ENCODE measurements around the gene PCSK2.

PCSK2 gene

GRCh38 chr20:17469246-17470030 lies 242.6 kb downstream of the PCSK2 start:
- DNase-seq (ENCODE audit: insufficient read length, low spot score) (no peak), FAIRE-seq (no peak)

DNA sequence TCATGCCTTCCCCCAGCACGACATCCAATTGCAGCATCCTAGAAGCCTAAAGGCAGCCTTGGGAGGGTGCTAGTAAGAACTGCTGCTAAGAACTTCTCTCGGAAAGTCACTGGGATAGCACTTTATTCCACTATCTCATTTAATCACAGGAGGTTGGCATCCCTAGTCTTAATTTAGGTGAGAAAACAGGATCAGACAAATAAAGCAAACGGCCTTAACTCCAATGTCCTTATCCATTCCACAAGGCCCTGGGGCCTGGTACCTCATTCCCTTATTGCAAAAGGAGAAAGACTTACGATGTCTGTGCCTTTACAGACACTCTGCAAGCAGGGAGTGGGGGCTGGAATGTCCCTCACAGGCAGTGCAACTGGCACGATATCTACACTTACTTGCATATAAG lies 243.7 kb downstream of the PCSK2 start:
- FAIRE-seq (no peak), DNase-seq (ENCODE audit: insufficient read length, low spot score) (no peak)

DNA sequence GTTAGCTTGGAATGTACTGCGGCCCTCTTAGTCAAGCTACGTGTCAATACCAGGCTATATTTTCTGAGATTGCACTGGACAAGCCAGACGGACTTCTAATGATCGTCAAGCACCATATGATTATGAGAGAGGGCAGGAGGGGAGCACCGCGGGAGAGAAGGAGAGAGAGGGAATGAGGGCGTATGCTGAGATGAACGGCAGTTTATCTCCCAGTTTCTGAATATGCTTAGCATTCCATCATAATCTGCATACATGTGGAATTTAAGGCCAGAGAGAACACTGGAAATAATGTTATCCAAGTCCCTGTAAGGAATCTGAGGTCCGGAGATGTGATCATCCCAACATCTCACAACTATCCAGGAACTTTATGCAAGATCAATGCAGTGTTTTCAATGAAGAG lies 244.1 kb downstream of the PCSK2 start:
- no peak for DNase-seq (ENCODE audit: insufficient read length, low spot score)
- FAIRE-seq: no peak

- DNase-seq (ENCODE audit: insufficient read length, low spot score) (no peak), FAIRE-seq (no peak)
Measured at GRCh38 chr20:17471606-17472187, 244.9 kb downstream of the PCSK2 start.

DNA sequence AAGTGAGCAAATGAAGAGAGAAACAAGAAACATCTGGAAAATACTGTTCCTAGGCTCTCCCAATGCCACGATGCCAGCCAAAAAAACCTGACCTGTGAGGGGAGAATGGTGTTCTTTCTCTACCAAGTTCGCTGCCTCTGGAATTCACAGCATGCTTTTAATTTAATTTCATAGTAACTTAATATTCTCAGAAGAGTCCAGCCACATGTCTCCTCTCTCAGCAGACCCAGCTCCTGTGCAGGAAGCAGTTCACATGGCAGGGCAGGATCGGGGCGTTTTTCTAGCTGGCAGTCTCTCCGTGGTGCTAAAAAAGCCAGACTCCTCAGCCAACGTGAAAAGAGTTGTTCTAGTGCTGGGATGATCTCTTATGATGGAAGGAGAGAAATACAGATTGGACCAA lies 246.8 kb downstream of the PCSK2 start:
- DNase-seq (ENCODE audit: insufficient read length, low spot score) (no peak), FAIRE-seq (no peak)

DNA sequence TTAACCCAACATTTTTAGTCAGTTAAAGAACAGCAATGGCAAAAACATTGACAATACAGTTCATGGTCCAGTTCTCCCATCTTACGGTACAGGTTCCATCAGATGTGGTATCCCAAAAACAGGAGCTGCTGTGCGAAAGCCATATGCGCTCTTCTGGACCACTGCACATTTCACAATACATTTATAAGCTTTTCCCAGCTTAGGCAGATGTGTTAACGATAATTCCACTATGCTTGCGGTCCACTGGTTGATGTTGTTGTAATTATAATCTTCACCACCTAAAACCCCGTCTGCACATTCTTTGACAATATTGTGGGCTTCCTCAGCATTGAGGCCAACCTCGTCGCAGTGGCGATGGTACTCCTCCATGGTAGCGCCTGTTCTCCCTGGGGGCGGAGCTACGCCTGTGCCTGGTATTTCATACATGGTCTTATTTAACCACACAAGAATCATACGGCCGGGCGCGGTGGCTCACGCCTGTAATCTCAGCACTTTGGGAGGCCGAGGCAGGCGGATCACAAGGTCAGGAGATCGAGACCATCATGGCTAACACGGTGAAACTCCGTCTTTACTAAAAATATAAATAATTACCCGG lies 252.3 kb downstream of the PCSK2 start:
- FAIRE-seq (no peak), DNase-seq (ENCODE audit: insufficient read length, low spot score) (no peak)

GRCh38 chr20:17480696-17481095 lies 253.9 kb downstream of the PCSK2 start:
- no peak for DNase-seq (ENCODE audit: insufficient read length, low spot score)
- no peak for FAIRE-seq

DNA sequence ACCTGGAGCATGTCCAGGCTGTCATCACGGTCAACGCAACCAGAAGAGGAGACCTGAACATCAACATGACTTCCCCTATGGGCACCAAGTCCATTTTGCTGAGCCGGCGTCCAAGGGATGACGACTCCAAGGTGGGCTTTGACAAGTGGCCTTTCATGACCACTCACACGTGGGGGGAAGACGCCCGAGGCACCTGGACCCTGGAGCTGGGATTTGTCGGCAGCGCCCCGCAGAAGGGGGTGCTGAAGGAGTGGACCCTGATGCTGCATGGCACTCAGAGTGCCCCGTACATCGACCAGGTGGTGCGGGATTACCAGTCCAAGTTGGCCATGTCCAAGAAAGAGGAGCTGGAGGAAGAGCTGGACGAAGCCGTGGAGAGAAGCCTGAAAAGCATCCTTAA lies 254.8 kb downstream of the PCSK2 start:
- DNase-seq (ENCODE audit: insufficient read length, low spot score): no peak
- no peak for FAIRE-seq

DNA sequence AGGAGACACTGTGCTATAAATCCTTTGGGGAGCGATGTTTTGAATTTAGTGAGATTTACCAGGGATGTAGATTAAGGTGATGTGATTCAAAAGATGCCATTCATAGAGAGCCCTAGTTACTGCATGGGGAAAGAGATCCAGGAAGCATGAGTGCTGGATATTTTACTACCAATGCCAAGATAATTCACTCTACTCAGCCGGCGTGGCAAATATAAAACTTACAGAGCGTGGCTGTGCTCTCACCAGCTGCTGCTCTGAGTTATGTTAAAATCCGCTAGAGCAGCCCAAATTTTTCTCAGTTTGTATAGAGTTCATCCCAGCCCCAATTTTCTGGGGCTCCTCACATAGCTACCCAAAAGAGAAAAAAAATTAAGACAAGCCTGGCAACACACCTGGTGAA lies 255.7 kb downstream of the PCSK2 start:
- FAIRE-seq (no peak), DNase-seq (ENCODE audit: insufficient read length, low spot score) (no peak)

GRCh38 chr20:17485017-17485416 lies 258.2 kb downstream of the PCSK2 start:
- FAIRE-seq: no peak

DNA sequence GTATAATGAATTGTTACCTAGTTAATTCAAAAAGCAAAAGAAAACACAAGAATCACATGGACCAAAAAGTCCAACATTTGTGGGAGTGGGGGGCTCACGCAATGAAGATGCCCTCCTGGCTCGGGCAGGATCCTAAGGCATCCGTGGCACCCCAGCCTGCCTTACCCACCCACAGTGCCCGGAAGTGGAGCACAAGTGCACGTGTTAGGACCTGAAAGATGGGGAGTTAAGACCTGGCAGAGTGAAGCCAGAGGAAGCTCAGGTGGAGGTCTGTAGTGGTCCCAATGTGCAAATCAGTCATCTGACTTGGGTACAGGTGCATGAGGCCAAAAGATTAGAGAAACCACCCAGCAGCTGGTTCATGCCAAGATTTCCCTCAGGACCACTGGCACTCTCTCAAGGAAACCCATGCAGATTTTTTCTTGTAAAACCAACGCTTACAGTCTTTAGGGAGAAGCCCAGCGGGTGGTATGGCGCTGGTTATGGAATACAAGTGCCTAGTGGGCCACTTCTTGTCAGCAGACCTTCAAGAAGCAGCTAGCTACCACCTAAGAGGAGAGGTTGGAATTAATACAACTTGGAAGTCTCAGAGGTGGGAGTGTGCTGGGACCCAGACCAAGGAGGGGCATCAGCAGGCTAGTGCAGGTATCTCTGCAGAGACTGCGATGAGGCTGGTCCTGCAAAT lies 262.2 kb downstream of the PCSK2 start:
- FAIRE-seq: no peak
- DNase-seq (ENCODE audit: insufficient read length, low spot score): no peak

More at GRCh38 chr20:17485017-17485416, 258.2 kb downstream of the PCSK2 start:
- no peak for DNase-seq (ENCODE audit: insufficient read length, low spot score)

DNA sequence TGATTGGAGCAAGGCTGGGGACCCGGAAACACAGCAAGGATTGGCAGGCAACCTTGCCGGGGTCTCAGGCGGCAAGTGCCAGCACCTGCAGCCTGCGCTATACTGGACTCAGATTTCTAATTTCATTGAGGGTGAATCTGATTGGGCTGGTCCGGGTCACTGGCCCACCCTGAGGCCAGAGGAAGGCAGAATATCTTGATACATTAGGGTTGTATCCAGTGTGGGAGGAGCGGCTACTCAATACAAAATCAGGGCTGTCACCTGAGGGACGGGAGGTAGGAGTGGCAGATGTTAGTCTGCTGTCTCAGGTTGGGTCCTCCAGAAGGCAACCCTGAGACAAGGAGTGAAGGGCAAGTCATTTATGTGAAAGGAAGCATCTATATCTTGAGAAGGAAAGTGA lies 263.7 kb downstream of the PCSK2 start:
- FAIRE-seq (no peak), DNase-seq (ENCODE audit: insufficient read length, low spot score) (no peak)

DNA sequence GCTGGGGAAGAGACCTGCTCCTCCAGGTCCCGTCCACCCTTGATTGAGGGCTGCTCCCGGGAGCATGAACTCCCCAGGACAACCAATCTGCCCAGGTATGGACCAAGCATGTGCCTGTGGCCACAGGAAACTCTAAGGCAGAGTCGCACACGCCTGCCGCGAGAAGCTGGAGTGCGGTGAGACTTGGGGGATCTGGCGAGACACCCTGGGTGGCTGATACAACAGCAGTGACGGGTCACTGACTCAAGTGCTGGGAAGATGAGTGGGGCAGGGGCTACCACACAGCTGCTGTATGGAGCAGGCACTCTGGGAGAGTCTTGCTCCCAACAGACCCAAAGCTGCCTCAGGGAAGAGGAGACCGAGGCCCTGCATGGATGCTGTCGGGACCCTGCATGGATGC lies 264.2 kb downstream of the PCSK2 start:
- DNase-seq (ENCODE audit: insufficient read length, low spot score): no peak
- FAIRE-seq: no peak

GRCh38 chr20:17491488-17491887 lies 264.6 kb downstream of the PCSK2 start:
- DNase-seq (ENCODE audit: insufficient read length, low spot score): no peak
- no peak for FAIRE-seq

- no peak for FAIRE-seq
- no peak for DNase-seq (ENCODE audit: insufficient read length, low spot score)
Measured at GRCh38 chr20:17493173-17493572, 266.3 kb downstream of the PCSK2 start.

DNA sequence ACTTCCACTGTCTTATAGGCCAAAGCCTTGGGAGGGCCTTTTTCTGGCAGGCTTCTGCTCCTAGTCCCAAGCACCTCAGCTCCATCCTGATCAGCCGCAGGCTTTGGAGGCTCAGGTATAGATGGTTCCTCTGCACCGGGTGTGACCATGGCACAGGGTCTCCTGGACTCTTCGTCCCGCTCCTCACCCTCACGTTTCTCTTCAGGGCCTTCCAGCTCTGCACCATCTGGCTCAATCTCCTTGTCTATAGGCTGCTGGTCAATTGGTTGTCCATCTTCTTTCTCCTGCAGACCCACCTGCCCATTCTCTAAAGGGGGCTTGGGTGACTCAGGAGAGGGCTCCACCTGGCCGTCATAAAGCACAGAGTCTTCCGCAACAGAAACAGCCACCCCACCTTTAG lies 267.4 kb downstream of the PCSK2 start:
- FAIRE-seq (no peak), DNase-seq (ENCODE audit: insufficient read length, low spot score) (no peak)

DNA sequence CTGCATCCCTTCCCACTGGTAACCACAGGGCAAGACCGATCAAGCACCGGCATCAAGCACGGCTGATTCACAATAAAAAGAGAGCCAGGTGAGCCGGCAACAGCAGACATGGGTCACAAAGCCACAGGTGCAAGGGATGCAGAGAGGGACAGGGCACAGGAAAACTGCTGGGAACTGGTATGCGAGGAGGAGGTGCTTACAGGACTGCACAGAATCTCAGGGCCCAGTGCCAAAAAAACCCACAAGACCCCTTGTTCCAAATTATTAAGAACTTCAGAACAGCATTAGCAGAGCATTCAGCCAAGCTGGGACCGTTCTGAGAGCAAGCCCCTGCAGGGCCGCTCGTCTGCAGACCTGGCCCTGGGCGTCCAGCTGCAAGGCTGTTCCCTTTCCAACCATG lies 269.0 kb downstream of the PCSK2 start:
- no peak for FAIRE-seq
- DNase-seq (ENCODE audit: insufficient read length, low spot score): no peak

- DNase-seq (ENCODE audit: insufficient read length, low spot score) (no peak), FAIRE-seq (no peak)
Measured at GRCh38 chr20:17497821-17498580, 271.2 kb downstream of the PCSK2 start.

DNA sequence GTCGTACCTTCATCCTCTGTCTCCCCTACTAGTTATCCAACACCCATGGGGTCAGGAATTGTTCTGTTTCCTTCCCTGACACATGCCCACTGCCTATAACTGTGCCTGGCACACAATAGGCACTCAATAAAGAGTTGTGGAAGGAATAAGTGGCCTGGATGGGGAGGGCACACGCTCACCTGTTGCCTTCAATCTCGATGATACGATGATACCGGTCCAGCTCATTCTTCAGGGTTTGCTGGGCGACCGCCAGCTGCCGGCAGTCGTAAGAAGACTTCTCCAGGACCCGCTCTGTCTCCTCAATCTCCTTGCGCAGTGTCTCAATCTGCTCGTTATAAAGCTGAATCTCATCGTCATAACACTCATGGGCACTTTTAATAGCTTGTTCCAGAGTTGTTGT lies 271.8 kb downstream of the PCSK2 start:
- FAIRE-seq: no peak
- no peak for DNase-seq (ENCODE audit: insufficient read length, low spot score)

DNA sequence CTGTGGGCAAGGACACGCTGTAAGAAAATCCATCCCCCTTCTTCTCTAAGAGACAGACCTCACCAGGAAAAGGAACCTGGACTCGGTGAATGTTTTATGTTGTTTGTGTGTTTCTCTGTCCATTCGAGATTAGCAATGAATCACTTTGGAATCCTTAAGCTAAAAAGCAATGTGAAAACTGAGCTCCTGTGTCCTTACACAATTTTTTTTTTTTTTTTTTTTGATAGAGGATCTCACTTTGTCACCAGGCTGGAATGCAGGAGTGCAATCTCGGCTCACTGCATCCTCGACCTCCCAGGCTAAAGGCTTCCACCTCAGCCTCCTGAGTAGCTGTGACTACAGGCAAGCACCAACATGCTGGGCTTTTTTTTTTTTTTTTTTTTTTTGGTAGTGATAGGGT lies 272.2 kb downstream of the PCSK2 start:
- DNase-seq (ENCODE audit: insufficient read length, low spot score) (no peak), FAIRE-seq (no peak)

GRCh38 chr20:17500271-17500670 lies 273.4 kb downstream of the PCSK2 start:
- no peak for DNase-seq (ENCODE audit: insufficient read length, low spot score)
- FAIRE-seq: no peak
